GM23338 (cell line): ENCODE measurements around the gene CDV3. TPM values are rescaled to one million over a fixed set of nuclear protein-coding genes. Genes with fewer than 3 reads are reported as not detected.

Source experiments
- ATAC-seq: fragments of 200-7000 bp; cut with Tn5 transposase; 3 replicates; pipeline ENCODE4 v1.9.1; 2020
- DNase-seq: peaks from one replicate; pipeline ENCODE4 v3.0.0-alpha.2; 2015; ENCODE audit warnings: low spot score
- H2AFZ ChIP-seq: fragments of 200-600 bp; sonication (generic); 2 replicates; pipeline ENCODE4 v1.8.0; 2016; ENCODE audit warnings: antibody characterized with exemption, mild to moderate bottlenecking, moderate library complexity
- H3F3A ChIP-seq: fragments of 200-600 bp; sonication (generic); replicated peaks from 2 replicates; pipeline ENCODE4 v1.8.0; 2017; ENCODE audit warnings: antibody characterized with exemption, mixed run types, low read depth
- H3K27ac ChIP-seq: fragments of 200-600 bp; sonication (generic); 2 replicates; pipeline ENCODE4 v1.6.1; 2016; ENCODE audit warnings: low read depth
- H3K27me3 ChIP-seq: fragments of 200-600 bp; sonication (generic); 2 replicates; pipeline ENCODE4 v1.8.0; 2016; ENCODE audit warnings: mild to moderate bottlenecking, mixed run types, moderate library complexity; ENCODE audit not compliant: insufficient read depth
- H3K36me3 ChIP-seq: fragments of 200-600 bp; sonication (generic); 2 replicates; pipeline ENCODE4 v1.8.0; 2016; ENCODE audit warnings: mild to moderate bottlenecking; ENCODE audit not compliant: insufficient read depth
- H3K4me1 ChIP-seq: fragments of 200-600 bp; sonication (generic); 2 replicates; pipeline ENCODE4 v1.8.0; 2016; ENCODE audit warnings: mild to moderate bottlenecking, moderate library complexity; ENCODE audit not compliant: insufficient read depth
- H3K4me2 ChIP-seq: fragments of 200-600 bp; sonication (generic); 2 replicates; pipeline ENCODE4 v1.7.1; 2017; ENCODE audit warnings: mixed run types
- H3K4me3 ChIP-seq: fragments of 200-600 bp; sonication (generic); 2 replicates; pipeline ENCODE4 v1.6.1; 2016; ENCODE audit warnings: mixed run types
- H3K79me2 ChIP-seq: fragments of 200-600 bp; sonication (generic); replicated peaks from 2 replicates; pipeline ENCODE4 v1.8.0; 2017; ENCODE audit warnings: mild to moderate bottlenecking; ENCODE audit not compliant: insufficient read depth
- H3K9me2 ChIP-seq: fragments of 200-600 bp; sonication (generic); 2 replicates; pipeline ENCODE4 v1.8.0; 2017; ENCODE audit not compliant: insufficient read depth
- H4K20me1 ChIP-seq: fragments of 200-600 bp; sonication (generic); replicated peaks from 2 replicates; pipeline ENCODE4 v1.8.0; 2017; ENCODE audit warnings: mild to moderate bottlenecking; ENCODE audit not compliant: insufficient read depth
- H3K27ac Mint-ChIP-seq: 2 replicates; pipeline ENCODE4 v1.8.0; 2020; ENCODE audit warnings: inconsistent platforms, mild to moderate bottlenecking, moderate library complexity, mixed read lengths
- H3K27me3 Mint-ChIP-seq: 3 replicates; pipeline ENCODE4 v1.8.0; 2022; ENCODE audit warnings: low read depth, mild to moderate bottlenecking, moderate library complexity, mixed read lengths, inconsistent platforms; ENCODE audit not compliant: insufficient read depth, poor library complexity
- H3K36me3 Mint-ChIP-seq: 3 replicates; pipeline ENCODE4 v1.8.0; 2021; ENCODE audit warnings: low read depth, mild to moderate bottlenecking, inconsistent platforms, moderate library complexity, mixed read lengths
- H3K4me1 Mint-ChIP-seq: 3 replicates; pipeline ENCODE4 v1.8.0; 2020; ENCODE audit warnings: mild to moderate bottlenecking, inconsistent platforms, mixed read lengths
- H3K4me3 Mint-ChIP-seq: 3 replicates; pipeline ENCODE4 v1.8.0; 2021; ENCODE audit warnings: moderate library complexity, mild to moderate bottlenecking, inconsistent platforms, mixed read lengths
- H3K9me3 Mint-ChIP-seq: 3 replicates; pipeline ENCODE4 v1.8.0; 2020; ENCODE audit warnings: moderate library complexity, mild to moderate bottlenecking, inconsistent platforms, mixed read lengths
- CREB1 ChIP-seq: fragments of 250-450 bp; sonication (Bioruptor Pico); IDR thresholded peaks from 2 replicates; pipeline ENCODE4 v1.5.0; 2020; ENCODE audit warnings: low read depth, mild to moderate bottlenecking, moderate library complexity
- ETS1 ChIP-seq: IDR thresholded peaks from 2 replicates; pipeline ENCODE4 v1.6.1; 2016; ENCODE audit warnings: antibody characterized with exemption
- EZH2 ChIP-seq: fragments of 200-600 bp; sonication (generic); IDR thresholded peaks from one replicate; pipeline ENCODE4 v1.8.0; 2017; ENCODE audit warnings: antibody characterized with exemption, mild to moderate bottlenecking, low read depth; ENCODE audit not compliant: unreplicated experiment
- EZH2phosphoT487 ChIP-seq: fragments of 200-600 bp; sonication (generic); IDR thresholded peaks from one replicate; pipeline ENCODE4 v1.8.1; 2018; ENCODE audit warnings: antibody characterized with exemption; ENCODE audit not compliant: unreplicated experiment
- JUNB ChIP-seq: IDR thresholded peaks from one replicate; pipeline ENCODE4 v1.6.1; 2016; ENCODE audit warnings: antibody characterized with exemption; ENCODE audit not compliant: unreplicated experiment
- NANOG ChIP-seq: IDR thresholded peaks from 2 replicates; pipeline ENCODE4 v1.6.1; 2016; ENCODE audit warnings: antibody characterized with exemption, borderline replicate concordance
- POLR2AphosphoS5 ChIP-seq: IDR thresholded peaks from 2 replicates; pipeline ENCODE4 v1.6.1; 2016; ENCODE audit warnings: antibody characterized with exemption, low read depth
- REST ChIP-seq: IDR thresholded peaks from one replicate; pipeline ENCODE4 v1.6.1; 2018; ENCODE audit warnings: antibody characterized with exemption; ENCODE audit not compliant: unreplicated experiment
- STAT1 ChIP-seq: IDR thresholded peaks from one replicate; pipeline ENCODE4 v1.6.1; 2016; ENCODE audit warnings: antibody characterized with exemption; ENCODE audit not compliant: unreplicated experiment
- ZNF114 ChIP-seq: fragments of 250-450 bp; sonication (Bioruptor Pico); IDR thresholded peaks from 2 replicates; pipeline ENCODE4 v1.5.0; 2020; ENCODE audit warnings: mild to moderate bottlenecking, moderate library complexity
- polyA plus RNA-seq: library from polyadenylated mRNA; unstranded; fragments of >200 nt; fragmentation: Nextera tagmentation; extraction: Ambion mirVana; gene quantifications from 2 replicates; pipeline ENCODE4 v1.2.1, GENCODE V29; 2016
- total RNA-seq: library from RNA; depleted of rRNA; stranded (reverse); fragments of >200 nt; shearing (Covaris generic); gene quantifications from 2 replicates; pipeline ENCODE4 v1.2.3, GENCODE V29; 2014
- TF ChIP-seq, protein P1 (sequence below): fragments of 250-450 bp; sonication (Bioruptor Pico); IDR thresholded peaks from 2 replicates; pipeline ENCODE4 v1.5.0; 2020; ENCODE audit warnings: mild to moderate bottlenecking, moderate library complexity
- TF ChIP-seq, protein P2 (sequence below), 2 experiments: fragments of 200-600 bp in 1 of 2; sonication (generic) in 1 of 2; conservative IDR thresholded peaks; 2 replicates each; pipeline versions ENCODE4 v1.5.1 to v1.6.1; 2016 to 2017; ENCODE audit warnings: antibody characterized with exemption in 2 of 2, low read depth in 2 of 2, mild to moderate bottlenecking in 2 of 2, moderate library complexity in 1 of 2

CDV3 gene
- total and polyA plus RNA-seq, 2 experiments from 2014 or later, result 36.6 to 119 TPM

DNA sequence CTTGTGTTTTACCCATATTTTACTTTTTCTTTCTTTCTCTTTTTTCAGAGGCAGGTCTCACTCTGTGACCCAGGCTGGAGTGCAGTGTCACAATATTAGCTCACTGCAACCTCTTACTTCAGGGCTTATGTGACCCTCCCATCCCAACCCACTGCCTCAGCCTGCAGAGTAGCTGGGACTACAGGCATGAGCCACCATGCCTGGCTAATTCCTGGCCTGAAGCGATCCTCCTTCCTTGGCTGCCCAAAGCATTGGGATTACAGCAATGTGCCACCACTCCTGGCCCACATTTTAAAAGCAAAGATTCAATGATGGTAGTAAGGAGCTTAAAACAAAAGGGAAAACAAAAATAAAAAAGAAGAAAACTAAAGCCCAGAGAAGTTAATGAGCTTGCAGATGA lies 11.1 kb upstream of the CDV3 start:
- Histone ChIP-seq H3K4me1 (no peaks in the 10 kb centered on the region), H3K27me3 (no peaks in the 10 kb centered on the region), H3K4me3 (no peak overlapping the region), H2AFZ (no peak overlapping the region), H4K20me1 (no peaks in the 10 kb centered on the region), H3F3A (no peaks in the 10 kb centered on the region), H3K27ac (no peak overlapping the region), H3K4me2 (no peak overlapping the region), H3K36me3 (no peaks in the 10 kb centered on the region), H3K9me2 (no peaks in the 10 kb centered on the region), H3K79me2 (no peaks in the 10 kb centered on the region)
- TF ChIP-seq STAT1, result no peak
- TF ChIP-seq ZNF114 (CRISPR knock-in tag), result no peak
- TF ChIP-seq EZH2, result no peak
- TF ChIP-seq NANOG, result no peak
- no peak for TF ChIP-seq ETS1
- no peak for TF ChIP-seq REST
- no peak for TF ChIP-seq CREB1 (CRISPR knock-in tag)
- TF ChIP-seq, protein P1, sequence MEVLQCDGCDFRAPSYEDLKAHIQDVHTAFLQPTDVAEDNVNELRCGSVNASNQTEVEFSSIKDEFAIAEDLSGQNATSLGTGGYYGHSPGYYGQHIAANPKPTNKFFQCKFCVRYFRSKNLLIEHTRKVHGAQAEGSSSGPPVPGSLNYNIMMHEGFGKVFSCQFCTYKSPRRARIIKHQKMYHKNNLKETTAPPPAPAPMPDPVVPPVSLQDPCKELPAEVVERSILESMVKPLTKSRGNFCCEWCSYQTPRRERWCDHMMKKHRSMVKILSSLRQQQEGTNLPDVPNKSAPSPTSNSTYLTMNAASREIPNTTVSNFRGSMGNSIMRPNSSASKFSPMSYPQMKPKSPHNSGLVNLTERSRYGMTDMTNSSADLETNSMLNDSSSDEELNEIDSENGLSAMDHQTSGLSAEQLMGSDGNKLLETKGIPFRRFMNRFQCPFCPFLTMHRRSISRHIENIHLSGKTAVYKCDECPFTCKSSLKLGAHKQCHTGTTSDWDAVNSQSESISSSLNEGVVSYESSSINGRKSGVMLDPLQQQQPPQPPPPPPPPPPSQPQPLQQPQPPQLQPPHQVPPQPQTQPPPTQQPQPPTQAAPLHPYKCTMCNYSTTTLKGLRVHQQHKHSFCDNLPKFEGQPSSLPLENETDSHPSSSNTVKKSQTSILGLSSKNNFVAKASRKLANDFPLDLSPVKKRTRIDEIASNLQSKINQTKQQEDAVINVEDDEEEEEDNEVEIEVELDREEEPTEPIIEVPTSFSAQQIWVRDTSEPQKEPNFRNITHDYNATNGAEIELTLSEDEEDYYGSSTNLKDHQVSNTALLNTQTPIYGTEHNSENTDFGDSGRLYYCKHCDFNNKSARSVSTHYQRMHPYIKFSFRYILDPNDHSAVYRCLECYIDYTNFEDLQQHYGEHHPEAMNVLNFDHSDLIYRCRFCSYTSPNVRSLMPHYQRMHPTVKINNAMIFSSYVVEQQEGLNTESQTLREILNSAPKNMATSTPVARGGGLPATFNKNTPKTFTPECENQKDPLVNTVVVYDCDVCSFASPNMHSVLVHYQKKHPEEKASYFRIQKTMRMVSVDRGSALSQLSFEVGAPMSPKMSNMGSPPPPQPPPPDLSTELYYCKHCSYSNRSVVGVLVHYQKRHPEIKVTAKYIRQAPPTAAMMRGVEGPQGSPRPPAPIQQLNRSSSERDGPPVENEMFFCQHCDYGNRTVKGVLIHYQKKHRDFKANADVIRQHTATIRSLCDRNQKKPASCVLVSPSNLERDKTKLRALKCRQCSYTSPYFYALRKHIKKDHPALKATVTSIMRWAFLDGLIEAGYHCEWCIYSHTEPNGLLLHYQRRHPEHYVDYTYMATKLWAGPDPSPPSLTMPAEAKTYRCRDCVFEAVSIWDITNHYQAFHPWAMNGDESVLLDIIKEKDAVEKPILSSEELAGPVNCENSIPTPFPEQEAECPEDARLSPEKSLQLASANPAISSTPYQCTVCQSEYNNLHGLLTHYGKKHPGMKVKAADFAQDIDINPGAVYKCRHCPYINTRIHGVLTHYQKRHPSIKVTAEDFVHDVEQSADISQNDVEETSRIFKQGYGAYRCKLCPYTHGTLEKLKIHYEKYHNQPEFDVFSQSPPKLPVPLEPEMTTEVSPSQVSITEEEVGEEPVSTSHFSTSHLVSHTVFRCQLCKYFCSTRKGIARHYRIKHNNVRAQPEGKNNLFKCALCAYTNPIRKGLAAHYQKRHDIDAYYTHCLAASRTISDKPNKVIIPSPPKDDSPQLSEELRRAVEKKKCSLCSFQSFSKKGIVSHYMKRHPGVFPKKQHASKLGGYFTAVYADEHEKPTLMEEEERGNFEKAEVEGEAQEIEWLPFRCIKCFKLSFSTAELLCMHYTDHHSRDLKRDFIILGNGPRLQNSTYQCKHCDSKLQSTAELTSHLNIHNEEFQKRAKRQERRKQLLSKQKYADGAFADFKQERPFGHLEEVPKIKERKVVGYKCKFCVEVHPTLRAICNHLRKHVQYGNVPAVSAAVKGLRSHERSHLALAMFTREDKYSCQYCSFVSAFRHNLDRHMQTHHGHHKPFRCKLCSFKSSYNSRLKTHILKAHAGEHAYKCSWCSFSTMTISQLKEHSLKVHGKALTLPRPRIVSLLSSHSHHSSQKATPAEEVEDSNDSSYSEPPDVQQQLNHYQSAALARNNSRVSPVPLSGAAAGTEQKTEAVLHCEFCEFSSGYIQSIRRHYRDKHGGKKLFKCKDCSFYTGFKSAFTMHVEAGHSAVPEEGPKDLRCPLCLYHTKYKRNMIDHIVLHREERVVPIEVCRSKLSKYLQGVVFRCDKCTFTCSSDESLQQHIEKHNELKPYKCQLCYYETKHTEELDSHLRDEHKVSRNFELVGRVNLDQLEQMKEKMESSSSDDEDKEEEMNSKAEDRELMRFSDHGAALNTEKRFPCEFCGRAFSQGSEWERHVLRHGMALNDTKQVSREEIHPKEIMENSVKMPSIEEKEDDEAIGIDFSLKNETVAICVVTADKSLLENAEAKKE (CRISPR knock-in tag), result no peak
- TF ChIP-seq, protein P2, sequence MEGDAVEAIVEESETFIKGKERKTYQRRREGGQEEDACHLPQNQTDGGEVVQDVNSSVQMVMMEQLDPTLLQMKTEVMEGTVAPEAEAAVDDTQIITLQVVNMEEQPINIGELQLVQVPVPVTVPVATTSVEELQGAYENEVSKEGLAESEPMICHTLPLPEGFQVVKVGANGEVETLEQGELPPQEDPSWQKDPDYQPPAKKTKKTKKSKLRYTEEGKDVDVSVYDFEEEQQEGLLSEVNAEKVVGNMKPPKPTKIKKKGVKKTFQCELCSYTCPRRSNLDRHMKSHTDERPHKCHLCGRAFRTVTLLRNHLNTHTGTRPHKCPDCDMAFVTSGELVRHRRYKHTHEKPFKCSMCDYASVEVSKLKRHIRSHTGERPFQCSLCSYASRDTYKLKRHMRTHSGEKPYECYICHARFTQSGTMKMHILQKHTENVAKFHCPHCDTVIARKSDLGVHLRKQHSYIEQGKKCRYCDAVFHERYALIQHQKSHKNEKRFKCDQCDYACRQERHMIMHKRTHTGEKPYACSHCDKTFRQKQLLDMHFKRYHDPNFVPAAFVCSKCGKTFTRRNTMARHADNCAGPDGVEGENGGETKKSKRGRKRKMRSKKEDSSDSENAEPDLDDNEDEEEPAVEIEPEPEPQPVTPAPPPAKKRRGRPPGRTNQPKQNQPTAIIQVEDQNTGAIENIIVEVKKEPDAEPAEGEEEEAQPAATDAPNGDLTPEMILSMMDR (conservative IDR thresholded peaks at IDR 0.05; ENCODE audit: low read depth in 2 of 2), result no peak
- TF ChIP-seq JUNB, result no peak
- no peak for TF ChIP-seq EZH2phosphoT487
- no peak for TF ChIP-seq POLR2AphosphoS5
- Mint-ChIP-seq H3K9me3 (no peaks in the 10 kb centered on the region), H3K36me3 (no peaks in the 10 kb centered on the region), H3K27ac (no peak overlapping the region), H3K4me1 (no peaks in the 10 kb centered on the region), H3K4me3 (no peak overlapping the region), H3K27me3 (peaks cover 7% of the 10 kb centered on the region)
- ATAC-seq (no peak), DNase-seq (no peak)
